Stimulated activated naive CD8-positive, alpha-beta T cell treated with anti-CD3 and anti-CD28 coated beads, Interleukin-15, amount 100 ng/mL, for 72 hours (primary cell): ENCODE measurements around the gene PTGR3.

Experiments
- ATAC-seq: fragments of 150-1000 bp; cut with Tn5 transposase; 2 replicates; pipeline ENCODE4 v1.10.0; 2021; ENCODE audit warnings: mild to moderate bottlenecking, moderate library complexity
- DNase-seq, 2 donors: peaks; one replicate each; pipeline ENCODE4 v3.0.0; 2021 to 2022
- H3K27ac Mint-ChIP-seq, 2 donors: one replicate each; pipeline ENCODE4 v1.8.0; 2022; ENCODE audit warnings: mild to moderate bottlenecking in 2 of 2, mixed read lengths in 2 of 2, moderate library complexity in 2 of 2
- H3K27me3 Mint-ChIP-seq: one replicate; pipeline ENCODE4 v1.8.0; 2022; ENCODE audit warnings: mixed read lengths
- H3K4me1 Mint-ChIP-seq: one replicate; pipeline ENCODE4 v1.8.0; 2022; ENCODE audit warnings: mild to moderate bottlenecking, mixed read lengths
- H3K4me3 Mint-ChIP-seq, 2 donors: one replicate each; pipeline ENCODE4 v1.8.0; 2022; ENCODE audit warnings: mild to moderate bottlenecking in 2 of 2, mixed read lengths in 2 of 2, moderate library complexity in 1 of 2
- H3K9me3 Mint-ChIP-seq, 2 donors: one replicate each; pipeline ENCODE4 v1.8.0; 2022; ENCODE audit warnings: mixed read lengths in 2 of 2

PTGR3 gene, protein sequence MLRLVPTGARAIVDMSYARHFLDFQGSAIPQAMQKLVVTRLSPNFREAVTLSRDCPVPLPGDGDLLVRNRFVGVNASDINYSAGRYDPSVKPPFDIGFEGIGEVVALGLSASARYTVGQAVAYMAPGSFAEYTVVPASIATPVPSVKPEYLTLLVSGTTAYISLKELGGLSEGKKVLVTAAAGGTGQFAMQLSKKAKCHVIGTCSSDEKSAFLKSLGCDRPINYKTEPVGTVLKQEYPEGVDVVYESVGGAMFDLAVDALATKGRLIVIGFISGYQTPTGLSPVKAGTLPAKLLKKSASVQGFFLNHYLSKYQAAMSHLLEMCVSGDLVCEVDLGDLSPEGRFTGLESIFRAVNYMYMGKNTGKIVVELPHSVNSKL

DNA sequence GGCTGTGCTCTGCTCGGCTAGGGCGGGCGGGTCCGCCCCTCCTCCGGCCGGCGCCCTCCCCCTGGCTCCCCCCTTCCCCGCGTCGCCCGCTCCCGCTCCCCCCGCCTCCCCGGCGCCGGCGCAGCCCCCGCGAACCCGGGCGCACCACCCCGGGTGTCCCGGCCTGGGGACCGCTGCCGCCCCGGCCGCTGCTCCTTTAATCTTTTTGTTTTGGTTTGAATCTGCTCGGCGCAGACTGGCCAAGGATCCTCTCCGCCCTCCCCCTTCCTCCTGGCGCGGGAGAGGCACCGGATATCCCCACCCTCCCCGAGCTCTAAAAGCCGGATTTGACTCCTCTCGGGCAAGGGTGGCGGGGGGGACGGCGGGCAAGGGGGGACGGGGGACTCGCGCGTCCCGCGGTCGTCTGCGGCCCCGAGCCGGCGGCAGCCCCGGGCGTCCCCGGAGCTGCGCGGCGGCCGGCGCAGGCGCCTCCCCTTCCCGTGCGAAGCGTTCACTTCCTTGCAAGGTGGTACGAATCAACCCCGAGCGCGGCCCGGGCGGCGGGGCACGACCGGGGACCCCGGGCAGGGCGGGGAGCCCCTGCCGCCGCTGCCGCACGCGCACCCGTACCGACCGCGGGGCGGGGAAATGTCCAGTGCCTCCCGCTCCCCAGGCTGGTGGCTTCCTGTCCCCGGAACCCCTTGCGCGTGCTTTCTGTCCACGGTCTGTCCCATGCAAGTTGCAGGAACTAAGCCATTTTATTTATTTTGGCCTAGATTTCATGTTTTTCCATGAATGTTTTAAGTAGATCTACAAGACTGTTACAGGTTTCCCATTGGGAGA lies at the start of gene PTGR3:
Gene PTGR3 (minus strand): TSS at position 11 of the 822 bp plus-strand sequence. CDS start 81 bp downstream, outside the sequence.
- Mint-ChIP-seq H3K4me1 (peaks cover 63% of the 10 kb centered on the region), H3K27ac (peak within 1 kb of the TSS; percentile 98)
- peak; percentile 80 to 88 for DNase-seq

DNA sequence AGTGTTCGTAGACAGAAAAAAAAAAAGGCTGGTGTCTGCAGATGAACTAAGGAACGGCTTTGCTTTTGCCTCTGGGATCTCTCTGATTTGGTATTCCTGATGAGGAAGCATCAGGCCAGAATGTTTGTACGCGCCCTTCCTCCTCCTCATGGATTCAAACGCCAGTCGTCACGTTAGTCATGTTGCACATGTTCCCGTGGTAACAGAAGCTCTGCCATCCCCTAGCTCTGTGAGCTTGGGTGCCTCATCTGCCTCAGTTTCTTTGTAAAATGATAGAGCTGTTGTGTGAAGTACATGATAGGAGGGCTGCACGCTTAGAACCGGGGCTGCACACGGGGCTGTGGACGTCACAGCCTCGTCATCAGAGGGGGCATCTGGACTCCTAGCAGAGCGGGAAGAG lies 48.7 kb upstream of the PTGR3 start:
- no peaks in the 10 kb centered on the region for H3K27me3 Mint-ChIP-seq
- H3K4me3 Mint-ChIP-seq, result no peak overlapping the region
- no peak overlapping the region for H3K27ac Mint-ChIP-seq
- no peak for DNase-seq
- no peaks in the 10 kb centered on the region for H3K9me3 Mint-ChIP-seq
- no peak for ATAC-seq
- H3K4me1 Mint-ChIP-seq, result peaks cover 58% of the 10 kb centered on the region

More for the DNA sequence above, at the start of gene PTGR3:
- peak within 1 kb of the TSS; percentile 99 to 100 for H3K4me3 Mint-ChIP-seq
- H3K9me3 Mint-ChIP-seq, result no peaks in the 10 kb centered on the region
- H3K27me3 Mint-ChIP-seq, result peaks cover 33% of the 10 kb centered on the region
- peak; percentile 78 for ATAC-seq

DNA sequence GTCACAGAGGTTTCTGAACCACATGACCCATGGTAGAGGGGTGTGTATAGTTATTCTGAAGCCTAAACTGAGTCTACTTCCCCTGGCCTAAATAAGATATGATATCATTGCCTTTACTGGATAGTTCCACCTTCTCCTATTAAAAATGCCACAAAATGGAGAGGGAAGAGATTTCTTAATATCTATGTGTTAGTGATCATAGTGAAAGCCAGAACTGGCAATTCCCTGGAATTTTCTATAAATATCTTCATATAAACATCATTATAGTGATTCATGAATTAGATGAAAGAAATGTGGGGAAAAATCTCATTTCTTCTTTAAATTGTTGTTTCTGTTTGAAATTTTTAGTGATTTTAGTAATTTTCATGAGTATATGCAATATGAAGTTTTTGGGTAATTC lies 47.4 kb upstream of the PTGR3 start:
- Mint-ChIP-seq H3K9me3 (no peaks in the 10 kb centered on the region), H3K4me1 (peaks cover 49% of the 10 kb centered on the region), H3K4me3 (no peak overlapping the region), H3K27me3 (no peaks in the 10 kb centered on the region), H3K27ac (no peak overlapping the region)
- DNase-seq (no peak), ATAC-seq (no peak)

DNA sequence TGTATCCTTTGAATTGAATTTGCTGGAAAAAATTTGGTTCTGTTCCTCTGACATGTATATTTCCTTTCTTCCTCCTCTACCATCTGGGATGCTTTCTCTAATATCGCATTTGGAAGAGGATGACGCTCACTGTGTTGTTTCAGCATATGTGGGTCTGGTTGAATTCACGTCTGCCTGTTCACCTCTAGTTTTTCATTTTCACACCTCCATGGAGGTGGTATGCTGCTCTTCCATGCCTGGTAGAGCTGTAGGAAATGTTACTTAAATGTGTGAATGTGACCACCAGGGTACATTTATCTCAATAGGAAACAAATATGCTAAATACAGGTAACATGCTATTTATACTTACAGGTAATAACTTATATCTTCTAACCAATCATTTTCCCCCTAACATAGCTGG lies 46.2 kb upstream of the PTGR3 start:
- no peak for DNase-seq
- ATAC-seq, result no peak
- Mint-ChIP-seq H3K27me3 (no peaks in the 10 kb centered on the region), H3K27ac (peak overlapping the region in 1 of 2 donors; percentile 16), H3K4me3 (no peak overlapping the region), H3K9me3 (peaks cover 0 to 1% of the 10 kb centered on the region in 2 donors), H3K4me1 (peaks cover 46% of the 10 kb centered on the region)

DNA sequence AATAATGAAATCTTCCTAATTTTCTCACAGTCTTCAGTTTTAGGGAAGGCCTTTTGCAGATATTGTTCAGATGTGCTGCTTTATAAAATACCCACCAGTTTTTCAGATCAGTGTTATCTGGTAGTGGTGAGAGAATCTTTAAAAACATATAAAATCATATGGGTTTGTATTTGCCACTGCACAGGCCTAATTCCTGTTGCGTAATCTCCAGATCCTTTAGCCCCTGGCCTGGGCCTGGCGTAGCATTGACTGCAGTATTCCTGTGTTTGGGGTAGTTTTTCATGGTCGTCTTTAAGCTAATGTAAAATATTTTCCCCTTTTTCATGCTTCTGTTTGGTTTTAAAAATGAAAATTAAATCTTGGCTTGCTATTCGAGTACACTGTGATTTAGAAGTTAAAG lies 44.8 kb upstream of the PTGR3 start:
- Mint-ChIP-seq H3K9me3 (peaks cover 0 to 8% of the 10 kb centered on the region in 2 donors), H3K27me3 (no peaks in the 10 kb centered on the region), H3K4me1 (peaks cover 55% of the 10 kb centered on the region), H3K4me3 (no peak overlapping the region), H3K27ac (no peak overlapping the region)
- no peak for DNase-seq
- ATAC-seq, result no peak

DNA sequence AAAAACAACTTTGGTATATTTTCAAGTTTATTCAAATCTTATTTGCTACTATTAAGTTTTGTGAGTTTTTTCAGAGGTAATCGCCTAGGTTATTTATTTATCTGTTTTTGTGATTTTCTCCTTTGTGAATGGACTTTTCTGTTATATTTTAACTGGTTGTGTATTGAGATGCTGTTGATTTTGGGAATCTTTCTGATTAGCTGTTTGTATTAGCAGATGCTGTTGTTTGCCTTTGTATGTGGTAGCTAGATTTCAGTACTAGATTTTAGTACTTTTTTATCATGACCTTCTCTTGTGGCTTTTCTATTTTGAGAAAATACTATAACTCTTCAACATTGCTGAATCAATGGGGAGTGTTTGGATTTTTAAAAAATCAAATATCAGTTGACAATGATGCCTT lies 44.1 kb upstream of the PTGR3 start:
- no peak overlapping the region for H3K4me3 Mint-ChIP-seq
- no peaks in the 10 kb centered on the region for H3K27me3 Mint-ChIP-seq
- ATAC-seq (no peak), DNase-seq (no peak)
- peaks cover 56% of the 10 kb centered on the region for H3K4me1 Mint-ChIP-seq
- H3K27ac Mint-ChIP-seq, result peak overlapping the region in 1 of 2 donors; percentile 23
- H3K9me3 Mint-ChIP-seq, result peaks cover 0 to 8% of the 10 kb centered on the region in 2 donors

DNA sequence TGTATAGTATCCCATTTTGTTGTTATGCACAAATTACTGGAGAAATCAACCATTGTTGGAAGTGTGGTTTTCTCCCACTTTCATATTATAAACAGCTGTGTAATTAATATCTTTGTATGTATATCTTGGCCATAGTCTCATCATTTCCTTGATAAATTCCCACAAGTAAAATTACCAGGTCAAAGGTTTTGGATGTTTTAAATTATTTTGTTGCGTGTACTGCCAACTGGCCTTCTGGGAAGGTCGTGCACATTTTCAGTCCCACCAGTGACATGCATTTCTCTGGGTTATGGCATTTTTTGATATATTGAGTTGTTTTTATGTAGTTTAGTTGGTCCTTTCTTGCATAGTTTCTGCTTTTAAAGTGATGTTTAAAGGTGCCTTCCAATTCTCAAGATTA lies 43.2 kb upstream of the PTGR3 start:
- DNase-seq (no peak), ATAC-seq (no peak)
- H3K4me3 Mint-ChIP-seq, result no peak overlapping the region
- H3K4me1 Mint-ChIP-seq, result peaks cover 55% of the 10 kb centered on the region
- H3K27me3 Mint-ChIP-seq, result no peaks in the 10 kb centered on the region
- peaks cover 0 to 8% of the 10 kb centered on the region in 2 donors for H3K9me3 Mint-ChIP-seq
- H3K27ac Mint-ChIP-seq, result no peak overlapping the region

DNA sequence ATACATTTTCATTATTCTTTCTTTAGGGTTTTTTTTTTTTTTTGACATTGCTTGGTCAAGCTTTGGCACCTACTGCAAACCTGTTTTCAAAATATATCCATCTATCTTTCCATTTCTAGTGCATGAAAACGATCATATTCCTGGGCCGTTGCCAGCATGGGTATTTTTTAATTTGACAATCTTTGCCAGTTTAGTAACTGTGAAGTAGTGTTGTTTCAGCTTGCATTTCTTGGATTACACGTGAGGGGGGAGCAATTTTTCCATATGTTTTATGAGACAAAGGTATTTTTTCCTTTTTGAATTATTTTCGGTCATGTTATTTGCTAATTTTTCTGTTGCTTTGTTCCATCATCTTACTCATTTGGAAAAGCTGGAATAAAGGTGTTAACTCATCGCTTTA lies 42.5 kb upstream of the PTGR3 start:
- ATAC-seq (no peak), DNase-seq (no peak)
- peaks cover 62% of the 10 kb centered on the region for H3K4me1 Mint-ChIP-seq
- no peaks in the 10 kb centered on the region for H3K27me3 Mint-ChIP-seq
- H3K27ac Mint-ChIP-seq, result peak overlapping the region in 1 of 2 donors; percentile 31
- peaks cover 0 to 8% of the 10 kb centered on the region in 2 donors for H3K9me3 Mint-ChIP-seq
- no peak overlapping the region for H3K4me3 Mint-ChIP-seq

DNA sequence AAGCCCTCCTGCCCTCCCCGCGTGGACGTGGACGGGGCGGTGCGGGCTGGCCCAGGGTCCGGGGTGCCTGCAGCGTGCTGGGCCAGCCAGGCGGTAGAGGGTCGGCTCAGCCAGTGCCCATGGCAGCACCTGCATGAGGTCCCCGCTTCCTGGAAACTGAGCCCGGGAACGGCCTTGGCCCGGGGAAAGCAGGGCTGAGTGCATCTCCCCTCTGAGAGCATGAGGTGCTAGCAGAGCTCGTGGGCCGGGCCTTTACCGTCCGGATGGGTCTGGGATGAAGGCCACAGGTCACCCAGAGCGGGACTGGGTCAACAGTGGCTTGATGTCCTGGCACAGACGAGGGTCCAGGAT lies 41.5 kb upstream of the PTGR3 start:
- H3K27ac Mint-ChIP-seq, result no peak overlapping the region
- H3K9me3 Mint-ChIP-seq, result peaks cover 0 to 8% of the 10 kb centered on the region in 2 donors
- peaks cover 72% of the 10 kb centered on the region for H3K4me1 Mint-ChIP-seq

DNA sequence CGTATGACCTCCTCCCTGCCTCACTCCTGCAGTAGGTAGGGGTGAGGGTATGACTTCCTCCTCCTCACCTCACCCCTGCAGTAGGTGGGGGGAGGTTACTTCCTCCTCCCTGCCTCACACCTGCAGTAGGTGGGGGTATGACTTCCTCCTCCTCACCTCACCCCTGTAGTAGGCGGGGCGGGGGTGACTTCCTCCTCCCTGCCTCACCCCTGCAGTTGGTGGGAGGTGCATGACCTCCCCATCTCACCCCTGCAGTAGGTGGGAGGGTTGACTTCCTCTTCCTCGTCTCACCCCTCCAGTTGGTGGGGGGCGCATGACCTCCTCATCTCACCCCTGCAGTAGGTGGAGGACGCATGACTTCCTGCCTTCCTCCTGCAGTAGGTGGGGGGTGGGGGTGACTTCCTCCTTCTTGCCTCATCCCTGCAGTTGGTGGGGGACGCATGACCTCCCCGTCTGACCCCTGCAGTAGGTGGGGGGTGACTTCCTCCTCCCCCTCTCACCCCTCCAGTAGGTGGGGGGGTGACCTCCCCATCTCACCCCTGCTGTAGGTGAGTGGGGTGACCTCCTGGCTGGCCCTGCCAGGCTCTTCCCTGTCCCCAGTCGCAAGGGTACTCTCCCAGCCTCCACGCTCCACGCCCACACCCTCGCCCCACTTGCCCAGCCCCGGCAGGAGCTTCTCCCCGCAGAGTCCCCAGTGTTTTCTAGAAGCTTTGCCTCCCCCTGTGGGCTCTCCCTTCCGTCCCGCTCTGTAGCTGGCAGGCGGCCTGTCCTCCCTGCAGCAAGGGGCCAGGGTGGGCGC lies 40.9 kb upstream of the PTGR3 start:
- Mint-ChIP-seq H3K4me1 (peaks cover 72% of the 10 kb centered on the region), H3K4me3 (peak overlapping the region in 1 of 2 donors; percentile 50)

More for the DNA sequence above, 41.5 kb upstream of the PTGR3 start:
- H3K4me3 Mint-ChIP-seq, result no peak overlapping the region
- DNase-seq, result no peak
- H3K27me3 Mint-ChIP-seq, result no peaks in the 10 kb centered on the region
- ATAC-seq, result peak; percentile 58

DNA sequence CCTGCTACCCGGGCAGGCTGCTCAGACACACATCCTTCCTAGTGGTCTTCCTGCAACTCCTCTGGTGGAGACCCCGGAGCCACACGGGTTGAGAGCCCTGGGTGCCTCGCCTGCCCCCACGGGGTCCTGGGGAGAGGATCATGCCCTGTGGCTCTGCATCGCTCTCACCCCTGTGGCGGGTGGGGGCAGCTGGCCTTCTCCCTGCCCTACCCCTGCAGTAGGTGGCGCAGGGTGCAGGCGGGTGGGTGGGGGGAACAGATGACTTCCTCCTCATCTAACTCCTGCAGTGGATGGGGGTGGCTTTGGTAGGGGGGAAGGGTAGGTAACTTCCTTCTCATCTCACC lies 40.2 kb upstream of the PTGR3 start:
- no peaks in the 10 kb centered on the region for H3K27me3 Mint-ChIP-seq
- ATAC-seq (peak; percentile 64), DNase-seq (no peak)
- H3K4me3 Mint-ChIP-seq, result no peak overlapping the region
- peak overlapping the region in 1 of 2 donors; percentile 91 for H3K27ac Mint-ChIP-seq
- peaks cover 0 to 8% of the 10 kb centered on the region in 2 donors for H3K9me3 Mint-ChIP-seq
- H3K4me1 Mint-ChIP-seq, result peaks cover 74% of the 10 kb centered on the region

More for the DNA sequence above, 40.9 kb upstream of the PTGR3 start:
- Mint-ChIP-seq H3K27me3 (no peaks in the 10 kb centered on the region), H3K27ac (peak overlapping the region in 1 of 2 donors; percentile 53), H3K9me3 (peaks cover 0 to 8% of the 10 kb centered on the region in 2 donors)
- peak; percentile 44 for ATAC-seq
- no peak for DNase-seq

DNA sequence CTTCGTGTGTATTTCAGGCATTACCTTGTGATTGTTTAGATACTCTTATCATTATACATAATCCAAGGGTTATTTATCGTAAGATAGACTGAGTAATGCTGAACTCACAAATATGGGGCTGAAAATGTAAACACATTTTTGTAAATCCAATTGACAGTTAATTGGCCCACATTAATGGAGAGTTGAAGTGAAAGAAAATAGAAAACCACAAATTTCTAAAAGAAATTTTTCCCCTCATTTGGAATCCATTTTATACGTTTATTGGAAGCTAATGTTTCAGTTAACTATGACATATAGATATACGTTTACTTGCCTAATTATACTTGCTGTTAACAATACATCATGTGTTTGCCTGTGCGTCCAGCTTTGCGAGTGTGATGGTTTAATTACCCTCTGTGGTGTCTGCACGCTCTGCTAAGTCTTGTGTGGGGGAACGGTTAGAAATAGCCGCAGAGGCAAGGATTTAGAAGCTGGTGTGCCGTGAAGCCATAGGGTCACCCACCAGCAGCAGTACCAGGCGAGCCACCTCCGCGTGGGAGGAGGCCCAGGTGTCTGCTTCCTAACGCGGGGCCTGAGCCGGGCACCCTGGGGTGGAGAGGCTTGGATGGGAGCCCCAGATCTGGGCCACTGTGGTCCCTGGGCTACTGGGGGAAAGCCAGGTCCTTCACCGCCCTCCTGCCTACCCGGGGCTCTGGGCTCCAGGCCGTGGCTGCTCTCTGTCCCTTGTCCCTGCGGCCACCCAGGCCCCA lies 39.7 kb upstream of the PTGR3 start:
- peak overlapping the region; percentile 68 to 91 for H3K27ac Mint-ChIP-seq
- H3K27me3 Mint-ChIP-seq, result no peaks in the 10 kb centered on the region
- ATAC-seq, result peak; percentile 19
- peaks cover 69% of the 10 kb centered on the region for H3K4me1 Mint-ChIP-seq
- H3K4me3 Mint-ChIP-seq, result peak overlapping the region; percentile 81 to 82
- H3K9me3 Mint-ChIP-seq, result peaks cover 0 to 8% of the 10 kb centered on the region in 2 donors
- DNase-seq, result no peak

DNA sequence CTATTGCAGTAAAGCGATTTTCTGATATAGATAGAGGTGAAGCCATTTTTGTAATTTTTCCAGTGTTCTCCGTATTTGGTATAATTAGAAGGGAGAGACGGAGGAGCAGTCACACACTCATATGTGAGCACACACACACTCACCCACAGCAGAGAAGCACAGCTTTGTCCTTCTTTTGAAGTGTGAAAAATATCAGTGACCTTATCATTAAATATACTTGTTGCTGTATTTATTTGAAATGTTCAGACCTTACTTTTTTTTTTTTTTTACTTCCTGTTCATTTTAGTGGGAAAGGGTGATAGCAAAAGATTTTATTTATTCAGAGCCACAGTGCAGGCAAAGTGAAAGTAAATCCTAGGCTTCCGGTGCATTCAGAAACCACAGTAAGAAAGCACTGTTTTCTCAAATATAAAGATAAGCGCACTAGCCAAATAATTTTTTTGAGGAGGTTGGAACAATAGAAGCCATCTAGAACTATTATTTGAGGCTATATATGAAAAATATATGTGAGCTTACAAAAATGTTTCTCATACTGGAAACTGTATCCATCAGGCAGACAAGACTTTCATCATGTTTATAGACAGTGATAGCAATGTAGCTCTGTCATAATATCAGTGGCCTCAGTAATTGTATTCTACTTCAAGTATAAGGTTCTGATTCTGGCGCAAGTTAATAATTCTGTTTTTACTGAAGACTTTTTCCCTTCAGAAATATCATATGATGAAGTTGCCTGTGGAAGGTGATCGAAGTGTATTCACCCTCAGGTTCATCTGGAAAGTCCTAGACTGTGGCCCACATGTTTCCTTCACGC lies 38.9 kb upstream of the PTGR3 start:
- ATAC-seq, result no peak
- H3K27me3 Mint-ChIP-seq, result no peaks in the 10 kb centered on the region

More for the DNA sequence above, 38.9 kb upstream of the PTGR3 start:
- peak overlapping the region; percentile 93 to 95 for H3K27ac Mint-ChIP-seq
- peaks cover 65% of the 10 kb centered on the region for H3K4me1 Mint-ChIP-seq
- peaks cover 0 to 8% of the 10 kb centered on the region in 2 donors for H3K9me3 Mint-ChIP-seq
- no peak for DNase-seq
- H3K4me3 Mint-ChIP-seq, result peak overlapping the region; percentile 81 to 82
